Mesothelial cell of epicardium (in vitro differentiated cells): Measurements from ENCODE around the gene SPACA1. TPM values are rescaled to one million over a fixed set of nuclear protein-coding genes. Genes with fewer than 3 reads are reported as not detected.
"Not testable (repeated sequence)": the region's sequence is repeated elsewhere in the genome, so short reads cannot be mapped to it uniquely, and the experiment has no call there.

ENCODE experiments used
- DNase-seq, 2 experiments: peaks; one replicate each; pipeline ENCODE4 v3.0.0; 2021; ENCODE audit warnings: low spot score in 2 of 2; ENCODE audit not compliant: unreplicated experiment in 2 of 2
- H3K27ac Mint-ChIP-seq: 2 replicates; pipeline ENCODE4 v1.8.0; 2021; ENCODE audit warnings: mixed read lengths
- H3K27me3 Mint-ChIP-seq: 2 replicates; pipeline ENCODE4 v1.8.0; 2021; ENCODE audit warnings: low read depth, mixed read lengths
- H3K36me3 Mint-ChIP-seq: 2 replicates; pipeline ENCODE4 v1.8.0; 2021; ENCODE audit warnings: mixed read lengths
- H3K4me1 Mint-ChIP-seq: 2 replicates; pipeline ENCODE4 v1.8.0; 2021; ENCODE audit warnings: mixed read lengths
- H3K4me3 Mint-ChIP-seq: 2 replicates; pipeline ENCODE4 v1.8.0; 2021; ENCODE audit warnings: mild to moderate bottlenecking, moderate library complexity, mixed read lengths
- H3K9me3 Mint-ChIP-seq: 2 replicates; pipeline ENCODE4 v1.8.0; 2021; ENCODE audit warnings: mixed read lengths
- total RNA-seq: library from RNA; stranded (reverse); gene quantifications from 3 replicates; pipeline ENCODE4 v1.2.1, GENCODE V29; 2021
- TF ChIP-seq, protein P1 (sequence below): fragments of 200-600 bp; sonication (generic); IDR thresholded peaks from one replicate; pipeline ENCODE4 v1.5.0; 2021; ENCODE audit warnings: antibody characterized with exemption; ENCODE audit not compliant: unreplicated experiment

The SPACA1 gene, protein sequence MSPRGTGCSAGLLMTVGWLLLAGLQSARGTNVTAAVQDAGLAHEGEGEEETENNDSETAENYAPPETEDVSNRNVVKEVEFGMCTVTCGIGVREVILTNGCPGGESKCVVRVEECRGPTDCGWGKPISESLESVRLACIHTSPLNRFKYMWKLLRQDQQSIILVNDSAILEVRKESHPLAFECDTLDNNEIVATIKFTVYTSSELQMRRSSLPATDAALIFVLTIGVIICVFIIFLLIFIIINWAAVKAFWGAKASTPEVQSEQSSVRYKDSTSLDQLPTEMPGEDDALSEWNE
- not detected in 3 replicates for total RNA-seq

DNA sequence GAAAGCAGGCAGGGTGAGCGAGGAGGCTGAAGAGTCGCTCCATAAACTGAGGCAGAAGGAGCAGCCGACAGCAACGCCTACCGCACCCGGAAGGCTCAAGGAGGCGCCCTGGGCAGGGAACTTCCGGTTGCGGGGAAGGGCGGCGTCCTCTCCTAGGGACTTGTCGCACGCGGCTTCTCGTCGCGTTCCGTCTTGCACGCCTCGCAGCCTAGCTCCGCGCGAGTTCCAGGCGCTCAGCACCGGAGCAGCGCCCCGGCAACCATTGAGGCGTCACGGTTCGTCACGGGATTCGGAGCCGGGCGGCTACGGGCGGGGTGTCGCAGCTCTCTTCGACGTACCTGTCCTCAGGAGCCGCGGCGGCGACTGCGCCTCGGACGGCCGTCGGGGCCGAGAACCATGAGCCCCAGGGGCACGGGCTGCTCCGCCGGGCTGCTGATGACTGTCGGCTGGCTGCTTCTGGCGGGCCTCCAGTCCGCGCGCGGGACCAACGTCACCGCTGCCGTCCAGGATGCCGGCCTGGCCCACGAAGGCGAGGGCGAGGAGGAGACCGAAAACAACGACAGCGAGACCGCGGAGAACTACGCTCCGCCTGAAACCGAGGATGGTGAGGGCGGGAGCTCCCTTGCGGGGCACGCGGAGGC is at the start of gene SPACA1:
TSS of gene SPACA1 (plus strand) at position 332 of the 641 bp plus-strand sequence. CDS start at position 397, 65 bp downstream.
- no peaks in the 10 kb centered on the region for H3K36me3 Mint-ChIP-seq
- no peak within 1 kb of the TSS for H3K4me3 Mint-ChIP-seq
- H3K27me3 Mint-ChIP-seq, result no peaks in the 10 kb centered on the region
- peaks cover 7% of the 10 kb centered on the region for H3K9me3 Mint-ChIP-seq
- no peak for DNase-seq
- TF ChIP-seq, protein P1, sequence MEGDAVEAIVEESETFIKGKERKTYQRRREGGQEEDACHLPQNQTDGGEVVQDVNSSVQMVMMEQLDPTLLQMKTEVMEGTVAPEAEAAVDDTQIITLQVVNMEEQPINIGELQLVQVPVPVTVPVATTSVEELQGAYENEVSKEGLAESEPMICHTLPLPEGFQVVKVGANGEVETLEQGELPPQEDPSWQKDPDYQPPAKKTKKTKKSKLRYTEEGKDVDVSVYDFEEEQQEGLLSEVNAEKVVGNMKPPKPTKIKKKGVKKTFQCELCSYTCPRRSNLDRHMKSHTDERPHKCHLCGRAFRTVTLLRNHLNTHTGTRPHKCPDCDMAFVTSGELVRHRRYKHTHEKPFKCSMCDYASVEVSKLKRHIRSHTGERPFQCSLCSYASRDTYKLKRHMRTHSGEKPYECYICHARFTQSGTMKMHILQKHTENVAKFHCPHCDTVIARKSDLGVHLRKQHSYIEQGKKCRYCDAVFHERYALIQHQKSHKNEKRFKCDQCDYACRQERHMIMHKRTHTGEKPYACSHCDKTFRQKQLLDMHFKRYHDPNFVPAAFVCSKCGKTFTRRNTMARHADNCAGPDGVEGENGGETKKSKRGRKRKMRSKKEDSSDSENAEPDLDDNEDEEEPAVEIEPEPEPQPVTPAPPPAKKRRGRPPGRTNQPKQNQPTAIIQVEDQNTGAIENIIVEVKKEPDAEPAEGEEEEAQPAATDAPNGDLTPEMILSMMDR, result no peak
- no peaks in the 10 kb centered on the region for H3K4me1 Mint-ChIP-seq
- H3K27ac Mint-ChIP-seq, result no peak within 1 kb of the TSS

DNA sequence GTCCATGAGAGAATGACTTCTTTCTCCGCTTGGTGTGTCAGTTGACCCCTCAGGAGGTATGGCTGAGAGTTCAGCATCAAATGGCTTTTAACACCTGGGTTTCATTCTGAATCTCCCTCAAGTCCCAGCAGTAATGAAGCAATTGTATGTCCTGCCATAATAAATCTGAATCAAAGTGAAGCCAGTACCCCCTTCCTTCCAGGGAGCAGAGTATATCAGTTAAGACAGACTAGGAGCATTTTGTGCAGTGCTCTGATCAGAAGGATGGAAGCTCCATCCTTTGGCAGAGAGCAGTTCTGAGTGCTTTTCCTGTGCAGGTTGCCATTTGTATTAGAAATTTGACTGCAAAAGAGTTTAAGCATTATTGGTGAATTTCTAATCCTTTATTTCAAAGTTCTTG is 46.9 kb upstream of the SPACA1 start:
- H3K27ac Mint-ChIP-seq, result no peak overlapping the region
- TF ChIP-seq, protein P1, result no peak
- H3K9me3 Mint-ChIP-seq, result no peaks in the 10 kb centered on the region
- DNase-seq, result no peak
- no peaks in the 10 kb centered on the region for H3K27me3 Mint-ChIP-seq
- H3K4me3 Mint-ChIP-seq, result no peak overlapping the region
- H3K4me1 Mint-ChIP-seq, result peaks cover 5% of the 10 kb centered on the region
- no peaks in the 10 kb centered on the region for H3K36me3 Mint-ChIP-seq

DNA sequence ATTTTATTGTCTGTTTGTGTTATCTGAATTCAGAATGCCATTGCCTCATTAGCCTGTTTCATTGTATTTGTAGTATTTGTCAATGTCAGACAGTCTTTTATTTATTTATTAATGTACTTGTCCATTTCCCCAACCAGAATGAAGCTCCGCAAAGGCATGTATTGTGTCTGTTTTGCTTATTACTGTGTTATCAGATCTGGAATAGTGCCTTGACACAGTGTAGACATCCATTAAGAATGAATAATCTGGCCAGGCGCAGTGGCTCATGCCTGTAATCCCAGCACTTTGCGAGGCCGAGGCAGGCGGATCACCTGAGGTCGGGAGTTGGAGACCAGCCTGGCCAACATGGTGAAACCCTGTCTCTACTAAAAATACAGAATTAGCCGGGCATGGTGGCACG is 46.4 kb upstream of the SPACA1 start:
- not testable (repeated sequence) for H3K27me3 Mint-ChIP-seq, DNase-seq, H3K27ac Mint-ChIP-seq, H3K9me3 Mint-ChIP-seq, H3K36me3 Mint-ChIP-seq, H3K4me1 Mint-ChIP-seq, H3K4me3 Mint-ChIP-seq

DNA sequence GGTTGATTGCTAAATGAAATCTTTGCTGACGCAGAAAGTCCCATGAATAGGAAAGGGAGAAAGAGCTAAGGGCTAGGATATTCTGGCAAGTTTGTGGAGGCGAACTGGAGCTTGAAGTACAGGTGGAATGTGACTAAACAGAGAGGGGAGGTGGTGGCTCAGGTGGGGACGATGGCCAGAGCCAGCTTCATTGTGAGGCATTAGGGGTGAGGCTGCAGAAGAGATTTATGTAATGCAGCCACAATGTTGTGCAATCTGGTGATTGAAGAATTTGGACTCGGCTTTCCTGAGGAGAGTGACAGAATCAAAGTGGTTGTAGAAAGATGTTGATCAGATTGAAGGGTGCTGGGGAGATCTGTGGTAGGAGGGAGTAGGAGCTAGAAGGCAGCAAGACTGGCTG is 42.9 kb upstream of the SPACA1 start:
- H3K4me1 Mint-ChIP-seq, result peaks cover 25% of the 10 kb centered on the region
- no peak overlapping the region for H3K27ac Mint-ChIP-seq
- H3K9me3 Mint-ChIP-seq, result no peaks in the 10 kb centered on the region
- TF ChIP-seq, protein P1, result no peak
- H3K27me3 Mint-ChIP-seq, result peaks cover 3% of the 10 kb centered on the region
- no peak for DNase-seq
- H3K4me3 Mint-ChIP-seq, result no peak overlapping the region
- no peaks in the 10 kb centered on the region for H3K36me3 Mint-ChIP-seq

DNA sequence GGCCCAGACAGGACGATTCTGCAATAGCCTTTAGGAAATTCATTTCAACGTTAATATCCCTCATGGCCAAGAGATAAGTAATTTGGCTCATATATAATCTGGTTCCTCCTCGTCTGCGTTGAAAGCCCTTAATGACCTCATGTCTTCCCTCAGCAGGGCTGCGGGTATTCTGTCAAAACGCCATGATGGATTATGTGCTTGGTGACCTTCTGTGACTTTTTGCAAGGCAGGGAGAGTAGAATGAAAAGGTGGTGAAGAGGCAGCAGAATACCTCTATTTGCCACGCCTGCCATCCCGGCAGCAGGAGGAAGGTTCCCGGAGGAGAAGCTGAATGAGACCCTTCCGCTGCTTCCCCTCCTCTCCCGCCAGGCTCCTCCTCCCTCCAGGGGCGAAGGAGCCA is 41.1 kb upstream of the SPACA1 start:
- H3K36me3 Mint-ChIP-seq, result no peaks in the 10 kb centered on the region
- no peaks in the 10 kb centered on the region for H3K9me3 Mint-ChIP-seq
- H3K4me1 Mint-ChIP-seq, result peaks cover 25% of the 10 kb centered on the region
- peak overlapping the region; percentile 41 for H3K4me3 Mint-ChIP-seq
- H3K27me3 Mint-ChIP-seq, result peaks cover 3% of the 10 kb centered on the region
- H3K27ac Mint-ChIP-seq, result no peak overlapping the region
- DNase-seq, result no peak
- TF ChIP-seq, protein P1, result no peak

DNA sequence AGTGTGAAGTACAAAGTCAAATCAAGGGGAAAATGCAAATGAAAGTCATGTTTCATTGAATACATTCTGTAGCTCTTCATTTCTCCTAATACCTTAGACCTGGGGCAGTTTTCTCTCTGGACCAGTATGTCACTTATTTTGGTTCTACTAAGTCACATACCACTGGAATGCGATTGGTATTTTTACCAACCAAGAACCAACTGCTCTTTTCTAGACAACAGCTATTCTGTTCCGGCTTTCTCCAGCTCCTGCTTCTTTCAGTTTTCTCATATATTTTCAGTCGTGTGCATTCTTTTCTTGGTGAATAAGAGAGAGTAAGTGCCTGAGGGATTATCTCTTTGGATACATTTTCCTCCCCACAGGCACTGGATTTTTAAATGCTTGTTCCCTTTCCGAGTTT is 39.2 kb upstream of the SPACA1 start:
- TF ChIP-seq, protein P1, result no peak
- Mint-ChIP-seq H3K9me3 (no peaks in the 10 kb centered on the region), H3K27ac (no peak overlapping the region), H3K4me1 (peaks cover 25% of the 10 kb centered on the region), H3K27me3 (peaks cover 3% of the 10 kb centered on the region), H3K36me3 (no peaks in the 10 kb centered on the region), H3K4me3 (no peak overlapping the region)
- DNase-seq, result no peak
